Suprapubic skin (tissue), 4 donors: ENCODE results near the gene ATP5IF1.

Source experiments
- EP300 ChIP-seq: sonication (generic); formaldehyde crosslinking; IDR thresholded peaks from one replicate; pipeline ENCODE4 v1.6.1; 2017; ENCODE audit warnings: antibody characterized with exemption
- POLR2A ChIP-seq, 2 donors: fragments of 450-650 bp; IDR thresholded peaks; one replicate each; pipeline ENCODE4 v1.6.1; 2017; ENCODE audit warnings: antibody characterized with exemption in 2 of 2, mild to moderate bottlenecking in 2 of 2, moderate library complexity in 2 of 2
- POLR2AphosphoS5 ChIP-seq, 3 donors: sonication (generic); formaldehyde crosslinking; IDR thresholded peaks; one replicate each; pipeline ENCODE4 v1.6.1; 2017; ENCODE audit warnings: antibody characterized with exemption in 3 of 3
- TF ChIP-seq, protein P1 (sequence below), 2 donors: fragments of 200-600 bp in 1 of 2; fragments of 450-650 bp in 1 of 2; sonication (generic) in 1 of 2; IDR thresholded peaks; one replicate each; pipeline ENCODE4 v1.5.1; 2016 to 2019; ENCODE audit warnings: antibody characterized with exemption in 2 of 2, mild to moderate bottlenecking in 1 of 2, moderate library complexity in 1 of 2

DNA sequence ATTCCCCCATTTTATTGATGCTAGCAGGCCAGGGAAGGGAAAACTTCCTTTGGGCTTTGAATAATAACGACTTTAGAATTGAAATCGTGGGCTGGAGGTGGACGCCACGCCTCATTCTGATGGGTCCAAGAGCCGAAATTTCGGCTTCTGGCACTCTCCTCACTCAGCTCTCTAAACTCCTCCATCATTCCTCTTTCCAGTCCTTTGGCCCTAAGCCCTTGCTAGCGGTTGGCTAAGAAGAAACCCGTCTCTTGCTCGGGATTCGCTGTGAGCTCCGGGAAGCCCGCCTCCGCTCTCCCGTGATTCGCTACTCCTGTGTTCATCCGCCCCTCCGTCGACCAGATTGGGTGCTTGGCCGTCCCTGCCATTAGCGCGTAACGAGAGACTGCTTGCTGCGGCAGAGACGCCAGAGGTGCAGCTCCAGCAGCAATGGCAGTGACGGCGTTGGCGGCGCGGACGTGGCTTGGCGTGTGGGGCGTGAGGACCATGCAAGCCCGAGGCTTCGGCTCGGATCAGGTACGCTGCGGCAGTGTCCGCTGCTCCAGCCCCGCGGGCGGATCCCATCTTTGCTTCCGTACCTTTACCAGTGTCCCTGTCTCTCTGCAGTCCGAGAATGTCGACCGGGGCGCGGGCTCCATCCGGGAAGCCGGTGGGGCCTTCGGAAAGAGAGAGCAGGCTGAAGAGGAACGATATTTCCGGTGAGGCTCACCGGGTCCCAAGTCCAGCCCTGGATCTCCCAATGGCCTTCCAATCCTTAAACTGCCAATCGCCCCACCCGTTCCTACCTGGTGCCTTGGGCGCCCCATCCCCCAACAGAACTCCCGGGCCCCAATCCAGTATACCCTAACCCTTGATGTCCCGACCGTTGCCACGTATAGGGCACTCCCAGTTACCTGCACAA, at the start of gene ATP5IF1:
- TF ChIP-seq EP300 (no peak), POLR2A (IDR thresholded peaks at IDR 0.05) (peak; percentile 39 to 79), POLR2AphosphoS5 (IDR thresholded peaks at IDR 0.05) (peak; percentile 50 to 98 (median 92))
- TF ChIP-seq, protein P1, sequence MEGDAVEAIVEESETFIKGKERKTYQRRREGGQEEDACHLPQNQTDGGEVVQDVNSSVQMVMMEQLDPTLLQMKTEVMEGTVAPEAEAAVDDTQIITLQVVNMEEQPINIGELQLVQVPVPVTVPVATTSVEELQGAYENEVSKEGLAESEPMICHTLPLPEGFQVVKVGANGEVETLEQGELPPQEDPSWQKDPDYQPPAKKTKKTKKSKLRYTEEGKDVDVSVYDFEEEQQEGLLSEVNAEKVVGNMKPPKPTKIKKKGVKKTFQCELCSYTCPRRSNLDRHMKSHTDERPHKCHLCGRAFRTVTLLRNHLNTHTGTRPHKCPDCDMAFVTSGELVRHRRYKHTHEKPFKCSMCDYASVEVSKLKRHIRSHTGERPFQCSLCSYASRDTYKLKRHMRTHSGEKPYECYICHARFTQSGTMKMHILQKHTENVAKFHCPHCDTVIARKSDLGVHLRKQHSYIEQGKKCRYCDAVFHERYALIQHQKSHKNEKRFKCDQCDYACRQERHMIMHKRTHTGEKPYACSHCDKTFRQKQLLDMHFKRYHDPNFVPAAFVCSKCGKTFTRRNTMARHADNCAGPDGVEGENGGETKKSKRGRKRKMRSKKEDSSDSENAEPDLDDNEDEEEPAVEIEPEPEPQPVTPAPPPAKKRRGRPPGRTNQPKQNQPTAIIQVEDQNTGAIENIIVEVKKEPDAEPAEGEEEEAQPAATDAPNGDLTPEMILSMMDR (IDR thresholded peaks at IDR 0.05) = no peak
